MG63 (cell line): Measurements from ENCODE around the gene TUBGCP3. TPM values are rescaled to one million over a fixed set of nuclear protein-coding genes. Genes with fewer than 3 reads are reported as not detected.

Source experiments
- DNase-seq: peaks from one replicate; pipeline ENCODE4 v3.0.0-alpha.2; 2020
- H3K27me3 ChIP-seq: fragments of 250-450 bp; sonication (Bioruptor Pico); 2 replicates; pipeline ENCODE4 v1.5.1; 2020; ENCODE audit warnings: mild to moderate bottlenecking, moderate library complexity
- H3K36me3 ChIP-seq: fragments of 250-450 bp; sonication (Bioruptor Pico); 2 replicates; pipeline ENCODE4 v1.5.1; 2020; ENCODE audit warnings: mild to moderate bottlenecking, moderate library complexity
- H3K4me3 ChIP-seq: fragments of 250-450 bp; sonication (Bioruptor Pico); 2 replicates; pipeline ENCODE4 v1.5.1; 2020; ENCODE audit warnings: mild to moderate bottlenecking, moderate library complexity
- H3K9me3 ChIP-seq: fragments of 250-450 bp; sonication (Bioruptor Pico); 2 replicates; pipeline ENCODE4 v1.5.1; 2020; ENCODE audit warnings: mild to moderate bottlenecking, moderate library complexity
- total RNA-seq: library from RNA; depleted of rRNA; stranded (reverse); fragments of >200 nt; shearing (Covaris generic); gene quantifications from 2 replicates; pipeline ENCODE4 v1.2.3, GENCODE V29; 2014; ENCODE audit warnings: low replicate concordance

Gene TUBGCP3
- total RNA-seq, 1 experiment from 2014 or later = 8.5 TPM

DNA sequence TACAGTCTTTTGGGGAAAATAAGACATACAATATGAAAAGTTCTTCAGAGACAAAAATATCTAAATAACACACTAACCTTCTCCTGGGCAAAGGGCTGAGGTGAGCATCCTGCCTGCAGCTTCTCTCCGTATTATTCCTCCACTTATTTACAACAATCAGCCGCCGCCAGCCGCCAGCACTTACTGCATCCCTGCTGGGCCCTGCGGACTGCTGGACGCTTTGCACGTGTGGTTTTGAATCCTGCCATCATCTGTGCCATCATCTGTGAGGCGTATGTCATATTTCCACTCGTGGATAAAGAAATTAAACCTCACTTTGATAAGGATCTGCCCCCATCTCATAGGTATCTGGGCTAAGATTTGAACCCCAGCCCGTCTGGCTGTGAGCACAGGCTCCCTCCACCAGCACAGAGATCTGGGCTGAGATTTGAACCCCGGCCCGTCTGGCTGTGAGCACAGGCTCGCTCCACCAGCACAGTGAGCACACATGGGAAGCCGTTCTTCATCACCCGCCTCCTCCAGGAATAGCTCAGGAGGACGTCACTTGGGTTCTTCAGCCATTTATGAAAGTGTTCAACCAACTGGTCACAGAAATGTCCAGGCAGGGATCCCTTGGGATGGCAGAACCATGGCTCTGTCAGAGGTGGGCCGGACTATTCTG is 35.2 kb upstream of the TUBGCP3 start:
- no peaks in the 10 kb centered on the region for H3K36me3 ChIP-seq
- peaks cover 3% of the 10 kb centered on the region; the same call in 1 of the 2 replicates for H3K27me3 ChIP-seq
- H3K9me3 ChIP-seq = no peaks in the 10 kb centered on the region
- H3K4me3 ChIP-seq = no peak overlapping the region
- no peak for DNase-seq

DNA sequence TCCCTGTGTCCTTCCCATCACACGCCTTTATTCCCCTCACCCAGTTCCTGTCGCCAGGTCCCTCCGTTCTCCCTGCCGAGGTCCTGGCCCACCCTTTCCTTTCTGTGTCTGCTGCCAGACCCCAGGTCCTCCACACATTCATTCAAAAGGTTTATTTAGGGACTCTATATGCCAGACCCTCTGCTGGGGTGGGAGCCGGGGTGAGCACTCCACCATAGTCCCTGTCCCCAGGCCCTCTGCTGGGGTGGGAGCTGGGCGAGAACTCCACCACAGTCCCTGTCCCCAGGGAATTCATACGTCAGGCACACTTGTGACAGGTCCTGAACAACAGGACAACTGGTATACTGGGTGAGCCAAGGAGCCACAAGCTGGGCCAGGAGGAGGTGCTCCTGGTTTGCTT is 34.4 kb upstream of the TUBGCP3 start:
- DNase-seq = no peak
- H3K36me3 ChIP-seq = no peaks in the 10 kb centered on the region
- H3K4me3 ChIP-seq = no peak overlapping the region
- no peaks in the 10 kb centered on the region for H3K9me3 ChIP-seq
- H3K27me3 ChIP-seq = peaks cover 3% of the 10 kb centered on the region; the same call in 1 of the 2 replicates

DNA sequence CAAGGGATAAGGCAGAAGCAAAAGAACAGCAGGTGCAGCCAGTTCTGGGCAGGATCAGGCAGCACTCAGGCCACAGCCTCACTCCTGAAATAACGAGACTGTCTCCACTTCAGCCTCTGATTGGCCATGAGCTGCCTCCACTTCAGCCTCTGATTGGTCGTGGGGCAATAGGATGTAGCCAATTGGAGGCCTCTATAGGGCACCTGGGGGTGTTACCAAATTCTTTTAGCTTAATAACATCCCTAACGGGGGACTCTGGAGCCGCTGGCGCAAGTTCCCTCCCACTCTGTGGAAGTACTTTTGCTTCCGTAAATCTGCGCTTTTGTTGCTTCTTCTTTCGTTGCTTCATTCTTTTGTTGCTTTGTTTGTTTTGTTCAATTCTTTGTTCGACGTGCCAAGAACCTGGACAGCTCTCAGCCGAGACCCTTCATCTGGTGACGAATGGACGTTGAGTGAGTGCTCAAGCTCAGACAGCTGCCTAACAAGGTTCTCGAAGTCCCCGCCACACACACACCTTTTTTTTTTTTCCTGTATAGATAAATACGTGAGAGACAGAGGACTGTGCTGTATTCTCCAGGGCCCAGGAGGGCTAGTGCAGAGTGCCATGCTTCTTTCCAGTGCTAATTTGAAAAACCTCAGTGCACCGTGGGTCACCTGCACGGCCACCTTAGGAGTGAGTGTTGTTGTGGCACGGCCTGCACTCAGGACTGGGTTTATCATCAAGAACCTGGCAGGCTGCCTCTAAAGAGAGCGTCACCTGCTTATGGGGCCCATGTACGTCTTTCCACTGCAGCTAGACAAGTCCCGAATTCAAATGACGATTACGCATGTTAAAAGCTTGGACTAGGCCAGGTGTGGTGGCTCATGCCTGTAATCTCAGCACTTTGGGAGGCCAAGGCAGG is 32.0 kb upstream of the TUBGCP3 start:
- no peak for DNase-seq
- Histone ChIP-seq H3K9me3 (no peaks in the 10 kb centered on the region), H3K36me3 (no peaks in the 10 kb centered on the region), H3K4me3 (no peak overlapping the region), H3K27me3 (peaks cover 3% of the 10 kb centered on the region; the same call in 1 of the 2 replicates)

DNA sequence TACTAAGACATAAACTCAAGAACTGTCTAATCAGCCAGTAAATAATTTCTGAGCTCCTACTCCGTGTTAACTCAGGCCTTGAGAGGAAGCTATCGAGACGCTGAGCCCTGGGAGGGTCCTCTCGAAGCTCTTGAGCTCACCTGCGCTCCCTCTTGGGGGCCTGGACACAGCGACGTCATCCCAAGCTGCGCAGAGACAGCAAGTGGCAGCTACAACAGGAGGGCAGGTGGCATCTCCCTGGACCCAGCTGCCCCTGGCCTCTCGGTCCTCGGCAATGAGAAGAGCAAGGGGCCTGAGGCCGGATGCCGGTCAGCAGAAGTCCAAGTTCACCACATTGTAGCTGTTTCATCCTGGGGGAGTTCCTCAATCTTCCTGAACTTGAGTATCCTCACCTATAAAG is 30.5 kb upstream of the TUBGCP3 start:
- H3K9me3 ChIP-seq = no peaks in the 10 kb centered on the region
- H3K36me3 ChIP-seq = no peaks in the 10 kb centered on the region
- no peak overlapping the region for H3K4me3 ChIP-seq
- DNase-seq = no peak
- H3K27me3 ChIP-seq = peaks cover 10% of the 10 kb centered on the region; the same call in 1 of the 2 replicates

DNA sequence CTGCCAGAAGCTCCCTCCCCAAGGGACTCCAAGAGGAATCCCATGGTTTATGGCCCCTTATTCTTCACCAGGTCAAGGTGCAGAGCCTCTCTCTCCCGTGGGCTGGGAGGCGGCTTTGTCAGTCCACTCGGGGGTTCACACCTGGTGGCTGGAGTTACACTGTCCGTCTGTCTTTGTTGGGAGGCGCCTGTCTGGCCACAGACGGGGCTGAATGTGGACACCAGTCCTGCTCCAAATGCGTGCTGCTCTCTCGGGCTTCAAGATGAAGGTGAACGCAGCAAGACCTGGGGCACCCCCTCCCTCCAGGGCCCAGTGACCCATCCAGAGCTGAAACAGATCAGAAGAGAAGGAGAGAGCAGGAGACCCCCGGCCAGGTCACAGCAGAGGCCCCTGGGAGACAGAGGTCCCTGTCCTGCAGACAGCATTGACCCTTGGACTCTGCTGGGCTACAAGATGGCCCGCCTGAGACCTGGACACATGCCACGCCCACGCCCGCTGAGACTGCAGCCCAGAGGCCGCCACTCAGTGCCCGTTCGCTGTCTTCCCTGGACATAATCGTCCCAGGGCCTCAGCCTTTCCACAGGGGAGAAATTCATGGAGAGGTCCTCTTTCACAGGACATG is 29.9 kb upstream of the TUBGCP3 start:
- H3K27me3 ChIP-seq = peaks cover 12% of the 10 kb centered on the region; the same call in 1 of the 2 replicates
- DNase-seq = no peak

DNA sequence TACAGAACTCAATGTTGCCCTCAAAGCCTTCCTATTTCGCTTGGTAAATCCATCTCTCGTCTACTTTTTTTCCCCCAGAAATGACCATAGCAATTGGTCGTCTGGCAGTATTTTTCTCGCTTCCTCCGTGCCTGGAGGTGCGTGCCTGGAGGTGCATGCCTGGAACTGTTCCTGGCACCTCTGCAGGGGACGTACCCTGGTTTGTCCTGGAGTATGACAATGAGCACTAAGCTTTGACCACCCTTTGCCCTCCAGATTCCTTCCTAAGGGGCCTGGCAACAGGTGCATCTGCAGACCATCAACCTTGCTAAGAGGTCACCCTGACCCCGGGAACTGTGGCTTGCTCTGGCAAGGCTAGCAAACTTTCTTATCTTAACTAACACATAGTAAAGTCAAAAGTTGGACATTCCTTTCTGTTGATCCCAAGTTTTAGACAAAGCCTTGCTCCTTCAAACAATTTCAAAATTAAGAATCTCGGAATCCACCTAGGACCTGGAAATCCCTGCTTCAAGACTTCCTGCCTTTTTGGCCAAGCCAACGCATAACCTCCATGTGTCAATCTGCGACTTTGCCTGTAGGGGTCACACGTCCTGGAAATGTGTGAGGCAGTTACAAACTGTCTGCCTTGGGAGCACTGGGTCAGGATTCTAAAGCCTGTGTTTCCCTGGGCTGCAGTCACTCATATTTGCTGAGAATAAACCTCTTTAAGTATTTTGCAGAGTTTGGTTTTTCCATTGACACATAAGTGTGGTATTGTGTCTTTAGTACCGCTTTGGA is 28.8 kb upstream of the TUBGCP3 start:
- DNase-seq = peak; percentile 29
- Histone ChIP-seq H3K36me3 (no peaks in the 10 kb centered on the region), H3K4me3 (no peak overlapping the region), H3K9me3 (no peaks in the 10 kb centered on the region), H3K27me3 (peaks cover 9% of the 10 kb centered on the region; the same call in 1 of the 2 replicates)

More for the DNA sequence above, 29.9 kb upstream of the TUBGCP3 start:
- H3K36me3 ChIP-seq = no peaks in the 10 kb centered on the region
- no peak overlapping the region for H3K4me3 ChIP-seq
- H3K9me3 ChIP-seq = no peaks in the 10 kb centered on the region

DNA sequence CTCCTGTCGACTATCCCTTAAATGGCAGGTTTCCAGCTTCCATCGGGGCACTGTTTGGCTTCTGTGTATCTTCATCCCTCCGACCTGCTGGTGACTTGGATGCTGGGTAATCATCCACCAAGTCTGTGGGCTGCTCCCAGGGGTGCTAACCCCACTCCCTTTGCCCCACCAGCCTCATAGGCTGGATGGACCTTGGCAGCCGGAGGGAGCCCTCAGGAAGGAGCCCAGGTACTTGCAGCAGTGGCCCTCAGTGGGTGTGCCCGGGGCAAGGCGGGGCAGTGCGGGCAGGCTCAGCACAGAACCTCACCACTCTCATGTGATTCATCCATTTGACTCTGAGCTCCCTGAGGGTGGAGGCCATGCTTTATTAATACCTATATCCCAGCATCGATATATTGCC is 27.4 kb upstream of the TUBGCP3 start:
- no peaks in the 10 kb centered on the region for H3K9me3 ChIP-seq
- no peak for DNase-seq
- no peaks in the 10 kb centered on the region for H3K36me3 ChIP-seq
- H3K4me3 ChIP-seq = no peak overlapping the region
- H3K27me3 ChIP-seq = peaks cover 11% of the 10 kb centered on the region

DNA sequence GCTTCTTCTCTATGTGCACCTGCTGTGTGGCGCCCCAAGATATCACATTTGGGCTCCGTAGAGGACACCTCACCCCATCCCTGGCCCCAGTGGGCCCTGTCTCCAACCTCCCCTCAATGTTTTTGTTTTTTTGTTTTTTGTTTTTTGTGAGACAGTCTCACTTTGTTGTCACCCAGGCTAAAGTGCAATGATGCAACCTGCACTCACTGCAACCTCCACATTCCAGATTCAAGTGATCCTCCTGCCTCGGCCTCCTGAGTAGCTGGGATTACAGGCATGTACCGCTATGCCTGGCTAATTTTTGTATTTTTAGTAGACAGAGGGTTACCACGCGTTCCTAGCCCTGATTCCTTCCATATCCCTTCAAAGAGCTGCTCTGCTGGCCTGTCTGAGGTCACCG is 26.9 kb upstream of the TUBGCP3 start:
- H3K27me3 ChIP-seq = peaks cover 11% of the 10 kb centered on the region
- DNase-seq = no peak
- no peaks in the 10 kb centered on the region for H3K36me3 ChIP-seq
- no peak overlapping the region for H3K4me3 ChIP-seq
- H3K9me3 ChIP-seq = no peaks in the 10 kb centered on the region

DNA sequence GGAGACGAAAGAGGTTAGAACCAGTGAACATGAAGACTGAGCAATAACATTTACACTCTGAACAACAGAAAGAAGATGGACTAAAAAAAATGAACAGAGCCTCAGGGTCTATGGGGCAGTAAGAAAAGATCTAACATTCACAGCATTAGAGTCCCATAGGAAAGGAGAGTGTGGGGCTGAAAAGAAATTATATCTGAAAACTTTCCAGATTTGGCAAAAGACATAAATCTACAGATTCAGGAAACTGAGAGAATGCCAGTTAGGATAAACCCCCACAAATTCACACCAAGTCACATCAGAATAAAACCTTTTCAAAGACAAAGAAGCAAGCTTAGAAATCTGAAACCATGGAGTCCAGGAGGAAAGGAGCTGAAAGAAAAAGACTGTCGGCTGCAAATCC is 20.3 kb upstream of the TUBGCP3 start:
- no peak for DNase-seq
- Histone ChIP-seq H3K9me3 (no peaks in the 10 kb centered on the region), H3K27me3 (peaks cover 10% of the 10 kb centered on the region), H3K36me3 (no peaks in the 10 kb centered on the region), H3K4me3 (no peak overlapping the region)

DNA sequence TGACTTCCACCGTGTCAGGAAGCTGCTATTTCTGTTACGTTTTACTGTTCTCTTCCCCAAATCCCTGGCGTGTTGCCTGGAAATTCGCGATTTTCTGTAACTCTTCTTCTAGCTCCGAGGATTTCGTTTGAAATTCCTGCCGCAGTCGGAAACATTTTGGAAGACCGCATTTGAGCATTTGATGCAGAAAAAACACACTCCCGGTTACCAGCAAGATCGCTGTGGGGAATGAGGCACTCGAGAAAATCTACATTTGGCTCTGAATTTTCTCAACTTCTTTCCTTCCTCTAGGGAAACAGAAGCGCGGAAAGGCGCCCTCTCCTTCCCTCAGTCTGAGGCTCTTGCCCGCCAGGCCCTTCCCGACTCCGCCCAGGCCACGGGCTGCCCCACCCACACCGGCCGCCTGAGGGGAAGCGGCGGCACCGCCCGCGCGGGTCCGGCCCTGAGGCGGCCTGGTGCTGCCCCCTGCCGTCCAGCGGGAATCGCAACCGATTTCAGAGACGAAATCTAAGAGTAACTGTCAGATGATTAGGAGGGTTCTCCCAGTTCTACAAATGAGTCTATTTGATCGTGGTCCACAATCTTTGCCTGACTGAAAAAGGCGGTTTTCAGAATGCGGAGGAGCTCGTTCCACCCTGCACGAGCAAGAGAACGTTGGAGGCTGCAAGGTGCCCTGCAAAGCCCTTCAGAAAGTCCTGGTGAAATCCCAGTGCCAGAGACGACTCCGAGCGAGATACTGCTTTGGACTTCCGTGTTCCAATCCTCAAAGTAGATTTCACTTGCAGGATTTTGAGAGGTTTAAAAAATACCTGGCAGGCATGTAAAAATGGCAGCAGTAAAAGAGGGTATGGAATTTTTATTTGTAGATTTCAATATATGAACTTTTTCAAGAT is 18.4 kb upstream of the TUBGCP3 start:
- Histone ChIP-seq H3K27me3 (peaks cover 10% of the 10 kb centered on the region), H3K9me3 (no peaks in the 10 kb centered on the region), H3K4me3 (peak overlapping the region; percentile 46), H3K36me3 (no peaks in the 10 kb centered on the region)
- peak; percentile 91 for DNase-seq

DNA sequence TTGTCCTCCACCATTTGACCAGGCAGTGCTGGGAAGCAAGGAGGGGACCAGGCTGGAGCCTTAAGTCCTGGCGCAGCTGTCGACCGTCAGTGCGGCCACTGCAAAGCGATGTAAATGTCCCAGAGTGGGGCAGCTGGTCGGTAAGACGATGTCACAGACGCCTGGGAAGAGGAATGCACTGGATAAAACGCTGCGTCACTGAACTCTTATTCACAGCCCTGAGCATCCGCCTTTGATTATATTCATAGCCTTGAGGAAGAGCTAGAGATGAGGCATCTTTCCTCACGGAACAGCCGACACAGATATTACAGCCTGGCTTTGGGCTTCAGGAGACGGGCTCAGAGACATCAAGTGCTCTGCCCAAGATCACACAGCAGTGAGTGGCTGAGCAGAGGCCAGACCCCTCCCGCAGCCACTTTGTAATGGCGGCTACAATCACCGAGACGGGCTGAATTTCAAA is 17.6 kb upstream of the TUBGCP3 start:
- Histone ChIP-seq H3K27me3 (peaks cover 7% of the 10 kb centered on the region; the same call in 1 of the 2 replicates), H3K36me3 (no peaks in the 10 kb centered on the region), H3K4me3 (peak overlapping the region; percentile 46), H3K9me3 (no peaks in the 10 kb centered on the region)
- DNase-seq = no peak

DNA sequence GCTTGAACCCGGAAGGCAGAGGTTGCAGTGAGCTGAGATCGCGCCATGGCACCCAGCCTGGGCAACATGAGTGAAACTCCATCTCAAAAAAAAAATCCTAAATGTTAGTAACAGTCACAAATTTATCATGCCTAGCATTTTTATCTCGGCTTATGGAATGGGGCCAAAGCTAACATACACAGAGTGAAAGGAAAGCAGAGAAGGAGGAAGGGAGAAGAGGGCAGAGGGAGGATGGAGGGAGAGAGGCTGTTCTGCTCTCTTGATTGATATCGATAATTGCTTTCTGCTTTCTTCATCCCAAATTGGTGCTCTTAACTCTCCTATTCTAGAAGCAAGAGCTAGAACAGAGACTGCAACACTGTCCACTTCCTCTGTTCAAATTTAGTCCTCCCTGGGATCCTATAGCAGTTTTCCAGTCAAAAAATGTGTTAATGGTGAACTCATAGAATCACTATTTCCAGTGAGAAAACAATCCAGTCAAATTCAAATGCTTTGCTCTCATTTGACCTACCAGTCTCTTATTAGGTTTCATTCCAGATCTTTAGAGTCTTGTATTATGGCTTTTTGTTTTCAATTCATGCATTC is 15.8 kb upstream of the TUBGCP3 start:
- no peak for DNase-seq
- no peak overlapping the region for H3K4me3 ChIP-seq
- no peaks in the 10 kb centered on the region for H3K36me3 ChIP-seq
- H3K9me3 ChIP-seq = no peaks in the 10 kb centered on the region
- H3K27me3 ChIP-seq = peaks cover 7% of the 10 kb centered on the region; the same call in 1 of the 2 replicates

DNA sequence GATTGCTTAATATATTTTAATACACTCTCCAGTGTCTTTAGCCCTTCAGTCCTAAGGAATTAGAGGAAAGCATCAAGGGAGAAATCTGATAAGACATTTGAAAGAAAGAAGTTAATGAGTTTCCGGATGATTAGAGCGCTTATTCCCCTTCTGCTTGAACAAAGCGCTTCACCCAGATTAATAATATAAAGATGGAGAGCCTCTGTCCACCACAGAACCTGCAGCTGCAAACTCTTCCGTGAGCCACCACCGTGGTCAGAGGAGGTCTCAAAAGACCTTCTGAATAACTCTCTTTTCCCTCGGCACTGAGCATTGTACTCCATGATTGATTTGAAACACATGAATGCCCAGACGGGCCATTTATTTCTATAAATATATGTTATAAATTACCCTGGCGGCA is 14.2 kb upstream of the TUBGCP3 start:
- H3K36me3 ChIP-seq = no peaks in the 10 kb centered on the region
- H3K9me3 ChIP-seq = no peaks in the 10 kb centered on the region
- no peak for DNase-seq
- H3K27me3 ChIP-seq = peaks cover 9% of the 10 kb centered on the region
- H3K4me3 ChIP-seq = no peak overlapping the region

DNA sequence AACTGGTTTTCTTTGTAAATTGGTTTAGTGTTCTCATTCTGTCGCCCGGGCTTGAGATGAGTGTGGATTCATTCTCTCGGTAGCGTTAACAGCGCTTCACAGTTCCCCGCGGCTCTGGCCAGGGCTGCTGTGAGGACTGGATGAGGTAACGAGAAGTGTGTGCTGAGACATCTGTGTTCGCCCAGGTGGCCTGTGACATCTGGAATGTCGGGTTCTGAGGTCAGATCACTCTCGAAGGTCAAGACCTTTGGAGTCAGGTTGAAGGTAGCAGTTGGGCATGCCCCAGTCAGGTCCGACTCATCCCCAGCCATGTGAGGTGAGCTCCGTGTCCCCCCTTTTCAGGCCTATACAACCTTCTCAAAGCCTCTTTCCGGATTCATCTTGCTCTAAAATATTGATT is 13.4 kb upstream of the TUBGCP3 start:
- no peak for DNase-seq

DNA sequence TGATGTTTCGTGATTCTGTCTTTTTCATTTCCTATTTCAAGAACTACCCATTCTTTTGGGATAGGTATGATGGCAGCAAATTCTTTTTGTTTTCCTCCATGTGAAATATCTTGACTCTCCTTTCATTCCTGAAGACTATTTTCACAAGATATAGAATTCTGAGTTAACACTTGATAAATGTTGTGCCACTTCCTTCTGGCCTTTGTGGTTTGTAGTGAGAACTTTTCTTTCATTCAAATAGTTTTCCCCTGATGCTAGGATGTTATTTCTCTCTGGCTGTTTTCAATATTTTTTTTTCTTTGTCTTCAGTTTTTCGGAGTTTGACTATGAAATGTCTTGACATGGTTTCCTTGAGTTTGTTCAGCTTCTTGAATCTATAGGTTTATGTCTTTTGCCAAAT is 8.3 kb upstream of the TUBGCP3 start:
- Histone ChIP-seq H3K36me3 (no peaks in the 10 kb centered on the region), H3K4me3 (no peak overlapping the region), H3K27me3 (peaks cover 27% of the 10 kb centered on the region), H3K9me3 (no peaks in the 10 kb centered on the region)
- DNase-seq = no peak

More for the DNA sequence above, 13.4 kb upstream of the TUBGCP3 start:
- H3K36me3 ChIP-seq = no peaks in the 10 kb centered on the region
- no peaks in the 10 kb centered on the region for H3K9me3 ChIP-seq
- H3K27me3 ChIP-seq = peaks cover 17% of the 10 kb centered on the region
- no peak overlapping the region for H3K4me3 ChIP-seq
